ENCODE results near the gene CEP70.
"Not testable (repeated sequence)": the region's sequence is repeated elsewhere in the genome, so short reads cannot be mapped to it uniquely, and the experiment has no call there.

Gene CEP70, protein sequence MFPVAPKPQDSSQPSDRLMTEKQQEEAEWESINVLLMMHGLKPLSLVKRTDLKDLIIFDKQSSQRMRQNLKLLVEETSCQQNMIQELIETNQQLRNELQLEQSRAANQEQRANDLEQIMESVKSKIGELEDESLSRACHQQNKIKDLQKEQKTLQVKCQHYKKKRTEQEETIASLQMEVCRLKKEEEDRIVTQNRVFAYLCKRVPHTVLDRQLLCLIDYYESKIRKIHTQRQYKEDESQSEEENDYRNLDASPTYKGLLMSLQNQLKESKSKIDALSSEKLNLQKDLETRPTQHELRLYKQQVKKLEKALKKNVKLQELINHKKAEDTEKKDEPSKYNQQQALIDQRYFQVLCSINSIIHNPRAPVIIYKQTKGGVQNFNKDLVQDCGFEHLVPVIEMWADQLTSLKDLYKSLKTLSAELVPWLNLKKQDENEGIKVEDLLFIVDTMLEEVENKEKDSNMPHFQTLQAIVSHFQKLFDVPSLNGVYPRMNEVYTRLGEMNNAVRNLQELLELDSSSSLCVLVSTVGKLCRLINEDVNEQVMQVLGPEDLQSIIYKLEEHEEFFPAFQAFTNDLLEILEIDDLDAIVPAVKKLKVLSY

DNA sequence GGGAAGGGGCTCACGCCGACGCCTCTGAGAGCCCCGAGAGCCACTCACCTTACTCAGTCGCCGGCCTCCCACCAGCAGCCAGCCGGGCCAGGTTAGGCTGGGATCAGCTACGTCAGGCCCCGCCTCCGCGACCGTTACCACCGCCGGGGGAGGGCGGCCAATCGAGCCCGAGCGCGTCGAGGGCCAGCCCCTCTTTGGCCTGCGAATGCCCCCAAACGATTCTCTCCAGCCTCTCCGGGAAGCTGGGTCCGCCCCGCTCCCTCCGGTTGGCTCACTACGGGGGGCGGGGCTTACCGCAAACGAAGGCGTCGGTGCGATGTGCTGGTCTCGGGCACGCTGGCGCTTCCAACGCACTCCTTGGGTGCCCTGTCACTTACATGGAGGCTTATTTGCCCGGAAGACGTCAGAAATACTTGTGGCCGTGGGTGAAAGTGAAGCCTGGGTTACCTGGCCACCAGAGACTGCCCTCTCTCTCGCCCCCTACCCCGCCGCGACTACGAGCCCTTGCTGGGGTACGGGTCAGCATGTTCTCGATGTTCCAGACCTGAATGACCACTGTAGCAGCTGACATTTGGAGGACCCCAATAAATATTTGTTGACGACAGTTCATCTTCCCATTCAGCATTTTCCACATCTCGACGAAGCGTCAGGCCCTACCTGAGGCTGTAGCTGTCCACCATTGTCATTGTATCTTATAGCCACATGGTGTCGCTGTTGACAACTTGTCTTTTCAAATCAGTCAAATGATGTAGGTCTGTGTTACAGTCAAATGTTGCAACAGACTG, at the start of gene CEP70:
CEP70 (minus strand) TSS at position 111 of the 785 bp plus-strand sequence. CDS start 21,333 bp downstream, outside the sequence.
- no peak for DNase-seq

DNA sequence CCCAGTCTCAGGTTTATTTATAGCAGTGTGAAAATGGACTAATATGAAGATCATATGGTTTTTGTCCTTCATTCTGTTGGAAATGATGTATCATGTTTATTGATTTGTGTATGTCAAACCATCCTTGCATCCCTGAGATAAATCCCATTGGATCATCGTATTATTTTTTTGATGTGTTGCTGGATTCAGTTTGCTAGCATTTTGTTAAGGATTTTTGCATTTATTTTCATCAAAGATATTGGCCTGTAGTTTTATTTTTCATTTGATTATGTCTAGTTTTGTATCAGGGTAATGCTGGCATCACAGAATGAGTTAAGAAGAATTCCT, 48.8 kb upstream of the CEP70 start:
- DNase-seq: no peak

DNA sequence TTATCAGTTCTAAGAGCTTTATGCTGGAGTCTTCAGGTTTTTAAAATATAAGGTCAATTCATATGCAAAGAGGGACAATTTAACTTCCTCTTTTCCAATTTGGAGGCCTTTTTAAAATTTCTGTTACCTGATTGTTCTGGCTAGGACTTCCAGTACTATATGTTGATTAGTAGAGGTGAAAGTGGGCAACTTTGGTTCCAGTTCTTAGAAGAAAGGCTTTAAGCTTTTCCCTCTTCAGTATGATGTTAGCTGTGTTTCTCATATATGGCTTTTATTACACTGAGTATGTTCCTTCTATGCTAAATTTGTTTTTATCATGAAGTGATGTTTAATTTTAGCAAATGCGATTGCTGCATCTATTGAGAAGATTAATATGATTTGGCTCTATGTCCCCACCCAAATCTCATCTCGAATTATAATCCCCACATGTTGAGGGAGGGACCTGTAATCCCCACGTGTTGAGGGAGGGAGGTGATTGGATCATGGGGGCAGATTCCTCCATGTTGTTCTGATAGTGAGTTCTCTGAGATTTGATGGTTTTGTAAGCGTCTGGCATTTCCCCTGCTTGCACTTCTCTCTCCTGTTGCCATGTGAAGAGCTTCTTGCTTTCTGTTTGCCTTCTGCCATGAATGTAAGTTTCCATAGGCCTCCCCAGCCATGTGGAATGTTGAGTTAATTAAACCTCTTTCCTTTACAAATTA, 48.3 kb upstream of the CEP70 start:
- DNase-seq: no peak

DNA sequence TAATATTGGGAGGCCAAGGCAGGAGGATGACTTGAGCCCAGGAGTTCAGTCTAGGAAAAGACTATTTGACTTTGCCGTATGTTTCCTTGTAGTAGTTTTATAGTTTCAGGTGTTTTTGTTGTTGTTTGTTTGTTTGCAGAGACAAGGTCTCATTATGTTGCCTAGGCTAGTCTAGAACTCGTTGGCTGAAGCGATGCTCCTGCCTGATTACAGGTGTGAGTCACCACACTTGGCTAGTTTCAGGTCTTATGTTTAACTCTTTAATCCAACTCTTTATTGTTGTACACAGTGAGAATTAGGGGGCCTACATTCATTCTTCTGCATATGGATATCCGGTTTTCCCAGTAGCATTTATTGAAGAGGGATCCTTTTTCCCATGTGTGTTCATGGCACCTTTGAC, 46.5 kb upstream of the CEP70 start:
- no peak for DNase-seq

DNA sequence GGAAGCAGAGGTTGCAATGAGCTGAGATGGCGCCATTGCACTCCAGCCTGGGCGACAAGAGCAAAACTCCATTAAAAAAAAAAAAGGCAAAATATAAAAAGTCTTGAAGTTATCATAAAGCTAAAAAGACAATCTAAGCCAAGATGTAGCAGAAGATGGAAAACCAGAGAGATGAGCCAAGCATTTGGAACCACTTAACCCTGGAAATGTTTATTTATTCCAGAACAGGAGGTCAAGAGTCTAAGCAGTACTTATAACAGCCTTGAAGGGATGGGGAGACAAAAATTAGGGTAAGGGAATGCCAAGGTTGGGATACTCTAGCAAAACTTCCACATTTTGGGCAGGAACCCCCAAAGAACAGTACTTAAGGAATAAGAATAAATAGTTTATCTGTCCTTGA, 44.6 kb upstream of the CEP70 start:
- no peak for DNase-seq

DNA sequence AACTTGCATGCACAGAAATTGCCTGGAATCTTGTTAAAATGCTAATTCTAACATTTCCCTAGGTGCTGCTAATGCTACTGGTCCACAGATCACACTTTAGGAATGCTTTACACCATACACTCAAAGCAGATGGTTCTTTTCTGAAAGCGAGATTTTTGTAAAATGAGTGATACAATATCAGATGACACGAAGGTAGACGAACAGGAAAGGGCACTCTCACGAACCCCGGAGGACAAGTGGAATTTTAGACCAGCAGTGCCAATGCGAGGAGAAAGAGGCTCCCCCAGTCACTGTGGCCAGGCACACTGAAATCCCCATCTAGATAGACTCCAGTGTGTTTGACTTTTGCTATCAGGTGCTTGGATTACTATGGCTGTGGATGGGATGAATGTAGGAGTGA, 35.5 kb upstream of the CEP70 start:
- no peak for DNase-seq

DNA sequence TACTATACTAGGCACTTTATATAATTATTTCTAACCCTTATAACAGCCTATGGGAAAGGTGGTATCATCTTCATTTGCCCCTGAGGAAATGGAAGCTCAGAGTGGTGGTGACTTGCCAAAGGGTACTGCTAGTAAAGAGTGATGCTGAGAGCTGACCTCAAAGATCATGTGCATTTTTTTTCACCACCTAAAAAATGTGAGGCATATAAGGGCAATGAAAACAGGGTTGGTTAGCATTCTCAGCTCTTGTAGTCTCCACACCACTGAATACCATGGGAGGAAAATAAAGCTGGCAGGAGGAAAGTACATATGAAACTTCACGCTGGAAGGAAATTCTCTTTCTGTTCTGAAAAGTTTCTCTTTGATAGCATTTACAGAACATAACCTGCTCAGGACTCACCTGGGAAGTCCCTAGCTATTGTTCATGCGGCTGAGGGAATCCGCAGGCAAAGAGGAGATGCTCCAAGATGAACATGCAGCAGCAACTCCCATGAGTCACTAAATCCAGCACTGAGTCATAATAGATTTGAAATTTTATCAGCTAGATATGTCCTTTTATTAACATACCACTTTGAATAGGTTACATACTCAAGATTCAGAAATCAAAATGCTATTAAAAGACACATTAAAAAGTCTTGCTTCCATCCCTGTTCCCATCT, 31.8 kb upstream of the CEP70 start:
- no peak for DNase-seq

DNA sequence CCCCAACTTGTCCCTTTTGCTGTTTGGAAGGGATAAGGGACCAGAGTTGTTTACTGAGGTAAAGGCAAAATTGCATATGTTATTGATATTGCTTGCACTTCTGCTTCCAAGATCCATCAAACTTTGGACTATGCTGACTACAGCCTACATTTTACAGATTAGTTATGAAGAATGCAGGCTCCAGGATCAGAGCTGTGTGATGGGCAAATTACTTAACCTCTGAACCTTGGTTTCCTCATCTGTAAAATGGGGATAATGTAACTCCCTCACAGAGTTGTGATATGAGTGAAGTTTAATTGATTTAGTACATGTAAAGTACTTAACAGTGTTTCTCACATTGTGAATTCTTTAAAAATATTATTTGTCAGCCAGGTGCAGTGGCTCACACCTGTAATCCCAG, 30.5 kb upstream of the CEP70 start:
- DNase-seq: no peak

DNA sequence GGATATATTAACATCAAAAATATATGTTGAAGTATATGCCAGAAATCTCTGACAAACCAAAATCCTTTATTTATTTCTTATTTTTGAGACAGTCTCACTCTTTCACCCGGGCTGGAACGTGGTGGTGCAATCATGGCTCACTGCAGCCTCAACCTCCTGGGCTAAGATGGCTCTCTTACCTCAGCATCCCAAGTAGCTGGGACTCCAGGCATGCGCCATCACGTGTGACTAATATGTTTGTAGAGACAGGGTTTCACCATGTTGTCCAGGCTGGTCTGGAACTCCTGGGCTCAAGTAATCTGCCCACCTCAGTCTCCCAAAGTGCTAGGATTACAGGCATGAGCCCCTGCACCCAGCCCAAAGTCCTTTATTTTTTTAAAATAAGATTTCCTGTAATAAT, 26.4 kb upstream of the CEP70 start:
- no peak for DNase-seq

DNA sequence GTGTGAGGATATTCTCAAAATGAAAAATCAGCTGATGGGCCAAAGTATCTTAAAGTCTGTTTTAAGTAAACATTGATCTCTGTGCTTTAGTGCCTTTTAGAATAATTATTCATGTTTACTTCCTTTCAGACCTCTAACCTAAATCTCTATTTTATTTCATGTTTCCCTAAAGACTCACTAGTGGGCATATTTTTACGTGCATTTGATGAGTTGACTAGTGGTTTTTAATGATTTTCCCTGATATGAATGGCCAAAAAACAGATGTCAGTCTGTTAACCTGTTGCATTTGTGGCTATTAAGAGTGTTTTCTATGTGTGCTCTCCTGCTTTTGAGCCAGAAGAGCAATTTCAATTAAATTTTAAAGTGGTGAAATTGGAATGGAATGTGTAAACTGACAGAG, 21.4 kb upstream of the CEP70 start:
- no peak for DNase-seq

DNA sequence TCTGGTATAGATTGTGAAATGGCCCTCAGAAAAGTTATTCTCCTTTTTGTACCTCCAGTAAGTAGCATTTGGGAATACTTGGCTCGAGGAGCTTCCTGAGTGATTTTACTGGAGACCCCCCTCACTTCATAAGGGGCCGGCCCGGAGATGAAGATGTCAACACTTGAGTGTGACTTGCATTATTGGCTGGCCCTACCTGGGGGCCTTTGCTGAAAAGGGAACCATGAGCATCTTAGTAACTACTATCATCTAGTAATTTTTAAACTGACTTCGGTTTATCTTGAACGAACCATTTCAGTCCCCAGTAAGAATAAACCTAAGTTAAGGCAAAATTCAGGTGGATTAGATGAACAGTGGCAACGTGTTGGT, 15.8 kb upstream of the CEP70 start:
- no peak for DNase-seq

DNA sequence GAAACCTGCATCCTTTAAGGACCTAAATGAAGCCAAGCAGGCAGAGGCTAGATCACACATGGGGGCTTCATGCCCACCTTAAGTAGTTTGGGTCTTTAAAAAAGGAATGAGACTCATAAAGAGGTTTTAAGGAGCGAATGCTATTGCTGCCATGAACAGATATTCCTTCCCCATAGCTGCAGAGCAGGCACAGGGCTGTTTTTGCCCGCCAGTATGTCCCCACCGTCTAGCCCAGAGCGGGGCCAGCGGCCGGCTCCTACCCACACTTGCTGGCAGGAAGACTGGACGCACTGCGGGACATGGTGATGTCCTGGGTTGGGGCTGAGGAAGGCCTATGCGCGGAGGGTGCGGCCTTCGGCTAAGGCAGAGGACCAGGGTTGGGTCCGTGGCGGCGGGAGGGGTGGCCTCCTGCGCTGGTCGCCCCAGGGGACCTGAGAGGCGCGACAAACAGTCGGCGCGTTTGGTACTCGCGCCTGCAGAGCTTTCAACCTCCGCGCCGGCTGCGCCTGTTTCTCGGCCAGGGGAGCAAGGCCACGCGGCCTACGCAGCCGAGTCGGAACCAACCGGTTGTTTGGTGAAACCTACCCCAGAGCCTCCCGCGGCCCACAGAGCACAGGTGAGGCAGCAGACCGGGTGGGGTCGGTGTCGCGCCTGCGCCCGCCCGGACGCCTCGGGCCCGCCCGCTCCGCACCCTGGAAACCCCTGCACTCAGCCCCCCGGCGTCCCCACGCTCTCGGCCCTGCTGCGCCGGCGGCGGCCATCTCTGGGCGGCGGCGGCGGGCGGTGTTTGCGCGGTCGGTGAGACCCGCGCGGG, 14.5 kb upstream of the CEP70 start, which contains the start of gene FAIM:
FAIM (plus strand) TSS at position 450 of the 814 bp plus-strand sequence. CDS start 10,956 bp downstream, outside the sequence.
- DNase-seq: peak; percentile 21

DNA sequence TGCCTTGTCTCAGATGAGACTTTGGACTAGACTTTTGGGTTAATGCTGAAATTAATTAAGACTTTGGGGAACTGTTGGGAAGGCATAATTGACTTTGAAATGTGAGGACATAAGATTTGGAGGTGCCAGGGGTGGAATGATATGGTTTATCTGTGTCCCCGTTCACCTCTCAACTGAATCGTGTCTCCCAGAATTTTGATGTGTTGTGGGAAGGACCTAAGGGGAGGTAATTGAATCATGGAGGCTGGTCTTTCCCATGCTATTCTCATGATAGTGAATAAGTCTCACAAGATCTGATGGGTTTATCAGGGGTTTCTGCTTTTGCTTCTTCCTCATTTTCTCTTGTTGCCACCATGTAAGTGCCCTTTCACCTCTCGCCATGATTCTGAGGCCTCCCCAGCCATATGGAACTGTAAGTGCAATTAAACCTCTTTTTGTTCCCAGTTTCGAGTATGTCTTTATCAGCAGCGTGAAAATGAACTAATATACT, 10.1 kb upstream of the CEP70 start:
- not testable (repeated sequence) for DNase-seq

DNA sequence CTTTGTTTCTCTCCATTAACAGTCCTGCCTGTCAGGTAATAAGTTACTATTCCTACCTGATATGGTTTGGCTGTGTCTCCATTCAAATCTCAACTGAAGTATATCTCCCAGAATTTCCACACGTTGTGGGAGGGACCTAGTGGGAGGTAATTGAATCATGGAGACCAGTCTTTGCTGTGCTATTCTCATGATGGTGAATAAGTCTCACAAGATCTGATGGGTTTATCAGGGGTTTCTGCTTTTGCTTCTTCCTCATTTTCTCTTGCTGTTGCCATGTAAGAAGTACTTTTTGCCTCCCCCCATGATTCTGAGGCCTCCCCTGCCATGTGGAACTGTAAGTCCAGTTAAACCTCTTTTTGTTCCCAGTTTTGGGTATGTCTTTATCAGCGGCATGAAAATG, 7.6 kb upstream of the CEP70 start:
- DNase-seq: not testable (repeated sequence)

DNA sequence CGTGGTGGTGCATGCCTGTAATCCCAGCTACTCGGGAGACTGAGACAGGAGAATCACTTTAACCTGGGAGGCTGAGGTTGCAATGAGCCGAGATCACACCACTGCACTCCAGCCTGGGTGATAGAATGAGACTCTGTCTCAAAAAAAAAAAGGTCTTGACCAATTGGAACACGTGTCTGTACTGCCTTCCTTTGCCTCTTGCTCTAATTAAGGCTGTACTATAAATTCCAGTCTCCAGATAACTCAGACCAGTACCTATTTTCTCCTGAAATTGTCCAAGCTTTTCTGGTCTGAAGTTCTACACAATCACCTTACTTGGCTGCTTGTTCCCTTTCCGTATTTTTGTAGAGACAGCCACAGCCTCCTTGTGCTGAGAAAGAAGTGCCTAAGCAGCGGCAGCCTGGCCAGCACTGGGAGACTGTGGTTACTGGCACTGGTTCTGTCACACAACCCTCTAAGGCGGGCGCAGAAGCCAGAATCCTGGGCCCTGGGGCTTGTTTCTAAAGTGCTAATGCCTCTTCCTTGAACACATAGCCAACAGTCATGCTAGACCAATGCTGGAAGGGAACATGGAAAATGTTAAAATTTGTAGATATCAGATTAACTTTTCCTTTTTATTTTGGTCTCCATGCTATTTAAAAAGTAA, 6.2 kb upstream of the CEP70 start:
- DNase-seq: no peak

DNA sequence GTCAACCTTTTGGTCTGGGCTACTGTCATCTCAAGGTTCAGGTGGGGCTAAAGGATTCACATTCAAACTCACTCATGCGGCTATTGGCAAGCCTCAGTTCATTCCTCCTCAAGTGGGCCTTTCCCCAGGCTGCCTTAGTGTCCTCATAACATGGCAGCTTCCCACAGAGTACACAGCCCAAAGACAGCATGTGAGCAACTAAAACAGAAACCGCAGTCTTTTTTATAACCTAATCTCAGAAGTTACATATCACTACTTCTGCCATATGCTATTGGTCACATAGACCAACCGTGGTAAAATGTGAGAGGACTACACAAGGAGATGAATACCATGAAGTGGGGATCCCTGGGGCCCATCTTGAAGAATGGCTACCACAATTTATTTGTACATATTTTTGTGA, 4.5 kb upstream of the CEP70 start:
- no peak for DNase-seq

DNA sequence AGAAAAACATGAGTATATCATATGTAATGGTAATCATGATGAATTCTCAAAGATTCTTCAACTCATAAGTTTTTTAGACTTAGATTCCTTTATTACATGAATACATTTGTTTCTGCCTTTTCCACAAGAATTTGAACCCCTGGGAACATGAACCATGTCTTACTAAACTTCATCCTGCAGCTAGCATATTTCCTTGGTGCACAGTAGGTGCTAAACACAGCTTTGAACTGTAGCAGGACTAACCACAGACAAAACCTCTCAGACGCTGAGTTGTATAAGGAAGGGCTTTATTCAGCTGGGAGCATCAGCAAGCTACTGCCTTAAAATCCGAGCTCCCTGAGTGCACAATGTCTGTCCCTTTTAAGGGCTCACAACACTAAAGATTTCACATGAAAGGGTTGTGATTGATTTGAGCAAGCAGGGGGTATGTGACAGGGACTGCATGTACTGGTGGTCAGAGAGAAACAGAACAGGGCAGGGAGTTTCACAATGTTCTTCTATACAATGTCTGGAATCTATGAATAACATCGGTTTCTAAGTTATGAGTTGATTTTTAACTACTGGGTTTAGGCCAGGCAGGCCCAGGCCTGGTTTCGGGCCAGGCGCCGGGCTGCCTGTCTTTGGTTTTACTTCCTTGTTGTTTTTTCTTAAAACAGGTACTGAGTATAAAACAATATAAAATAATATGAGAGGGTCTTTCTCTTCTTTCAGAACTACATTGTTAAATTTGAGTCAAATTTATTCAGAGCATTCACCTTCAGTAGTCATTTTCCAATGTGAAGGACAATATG, 3.3 kb upstream of the CEP70 start:
- not testable (repeated sequence) for DNase-seq

DNA sequence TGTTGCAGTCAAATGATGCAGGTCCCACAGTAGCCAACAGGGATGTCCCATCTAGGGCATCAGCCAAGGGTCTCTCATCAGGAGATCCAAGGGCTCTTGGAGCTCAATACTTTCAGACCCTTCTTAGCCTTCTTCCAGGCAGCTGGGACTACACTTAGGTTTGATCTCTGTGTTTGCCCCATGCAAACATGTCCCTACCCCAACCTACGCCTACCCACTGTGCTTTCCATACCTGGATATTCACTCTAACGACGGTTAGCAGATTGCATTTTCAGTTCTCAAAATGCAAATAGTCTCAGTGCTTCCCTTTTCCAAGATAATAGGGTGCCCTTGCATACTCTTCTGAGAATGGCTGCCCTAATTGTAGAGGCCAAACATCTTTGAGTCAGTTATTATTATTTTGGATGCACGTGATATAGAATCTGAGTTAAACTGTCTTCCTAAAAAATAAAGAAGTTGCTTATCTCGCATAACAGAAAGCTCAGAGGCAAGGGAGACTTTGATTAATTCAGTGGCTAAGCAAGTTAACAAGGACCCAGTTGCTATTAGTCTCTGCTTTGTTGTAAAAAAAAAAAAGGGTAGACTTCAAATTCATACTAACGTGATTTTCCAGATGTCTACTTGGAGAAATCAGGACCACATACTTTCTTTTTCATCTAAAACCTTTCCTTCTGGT, 1.0 kb upstream of the CEP70 start:
- no peak for DNase-seq

DNA sequence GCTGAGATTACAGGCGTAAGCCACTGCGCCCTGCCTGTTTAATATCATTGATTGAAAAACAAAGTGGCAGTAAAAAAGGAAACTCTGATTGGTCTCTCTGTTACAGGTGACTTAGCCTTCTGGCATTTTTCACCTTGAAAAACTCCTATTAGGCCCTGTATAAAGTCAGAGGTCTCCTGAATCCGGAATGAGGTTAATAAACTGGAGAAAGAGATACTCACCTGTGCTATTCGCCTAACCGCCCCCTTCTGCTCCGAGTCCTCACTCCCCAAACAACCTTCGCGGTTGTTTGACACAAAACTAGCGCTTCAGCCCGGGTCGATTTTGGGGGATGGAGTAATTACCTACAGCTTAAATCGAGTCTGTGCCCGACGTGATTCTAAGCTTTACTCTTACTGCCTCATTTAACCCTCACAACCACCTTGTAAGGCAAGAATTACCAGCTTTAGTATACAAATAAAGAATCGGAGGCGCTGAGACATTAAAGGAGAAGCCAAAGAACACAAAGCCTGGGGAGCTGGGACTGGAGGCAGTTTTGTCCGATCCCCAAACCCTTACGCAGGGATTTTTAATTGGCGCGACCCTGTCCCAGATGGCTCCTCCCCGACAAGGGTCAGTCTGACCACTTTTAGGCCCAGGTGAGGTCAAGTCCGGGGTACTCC, 441 bp downstream of the CEP70 start:
- no peak for DNase-seq
